Measurements from ENCODE around the gene PTHLH. TPM values are rescaled to one million over a fixed set of nuclear protein-coding genes. Genes with fewer than 3 reads are reported as not detected.

The PTHLH gene
- total and polyA plus RNA-seq, 2 donors (not counting 3 experiments of a cell fraction or from before 2014, with no cell fraction given), result 0.60 to 0.65 TPM

GRCh38 chr12:27960821-27961220 lies 11.7 kb downstream of the PTHLH start:
- H3K27ac ChIP-seq (ENCODE audit: insufficient read depth, low read depth, low read length), result no peak overlapping the region
- H3K4me2 ChIP-seq (ENCODE audit: insufficient read depth, low read length), result no peak overlapping the region
- FAIRE-seq, result no peak
- no peak overlapping the region for H3K4me3 ChIP-seq (replicated peaks in 1 of 3; ENCODE audit: insufficient read depth in 1 of 3, low read depth in 1 of 3, low read length in 3 of 3)
- intact Hi-C loops (cut with micrococcal nuclease) (no loop called here), dilution Hi-C loops (cut with MboI; ENCODE audit: extremely low pct_ligation_motif_present, low sequenced_read_pairs) (no loop called here)
- no peaks in the 10 kb centered on the region for H3K79me2 ChIP-seq (ENCODE audit: control insufficient read depth, insufficient read depth, low read length)
- CTCF ChIA-PET, result interaction anchor here (1.0 kb wide), 1 partner anchor 1037 kb away, joined by 3 read pairs; no protein-coding TSS in a partner anchor
- no peaks in the 10 kb centered on the region for H3K9me3 ChIP-seq (replicated peaks; ENCODE audit: control insufficient read depth, insufficient read depth, low read length)
- H3K4me1 ChIP-seq (ENCODE audit: control insufficient read depth, extremely low read depth, insufficient read depth, low read length), result peaks cover 8% of the 10 kb centered on the region
- no peaks in the 10 kb centered on the region for H3K27me3 ChIP-seq (ENCODE audit: control insufficient read depth in 2 of 2, insufficient read depth in 2 of 2, low read length in 2 of 2)
- no peaks in the 10 kb centered on the region for H3K36me3 ChIP-seq (ENCODE audit: control insufficient read depth in 2 of 2, extremely low read depth in 1 of 2, insufficient read depth in 2 of 2, low read length in 2 of 2)
- TF ChIP-seq GATA2 (IDR thresholded peaks at IDR 0.05; ENCODE audit: insufficient read depth, insufficient read length, low read depth, low read length) (no peak), POLR2A (IDR thresholded peaks at IDR 0.05; ENCODE audit: low read depth, low read length) (no peak), EZH2 (IDR thresholded peaks at IDR 0.05; ENCODE audit: borderline replicate concordance, low read depth, low read length, severe bottlenecking) (no peak), MYC (IDR thresholded peaks at IDR 0.05; ENCODE audit: low read depth, low read length) (no peak), POLR2AphosphoS5 (IDR thresholded peaks at IDR 0.05; ENCODE audit: insufficient read depth, low read depth, low read length) (no peak), JUN (IDR thresholded peaks at IDR 0.05; ENCODE audit: borderline replicate concordance, insufficient read depth, insufficient read length, low read depth) (no peak), MAX (IDR thresholded peaks at IDR 0.05; ENCODE audit: insufficient read depth, insufficient read length) (no peak), CTCF (IDR thresholded peaks at IDR 0.05; ENCODE audit: extremely low read depth in 1 of 2, insufficient read depth in 1 of 2, low read depth in 1 of 2, low read length in 2 of 2) (no peak), FOS (IDR thresholded peaks at IDR 0.05; ENCODE audit: borderline replicate concordance, insufficient read depth, low read length) (no peak)
- DNase-seq (ENCODE audit: low read depth, low spot score), result peak; percentile 66
- H3K9ac ChIP-seq (replicated peaks; ENCODE audit: extremely low read depth, insufficient read depth, low read length), result no peak overlapping the region
- no TSS peak for BruUV-seq (replicated peaks)
- H2AFZ ChIP-seq (ENCODE audit: low read depth, low read length), result no peak overlapping the region
- no peaks in the 10 kb centered on the region for H3K9me1 ChIP-seq (replicated peaks; ENCODE audit: control insufficient read depth, extremely low read depth, insufficient read depth, low read length)
- POLR2A ChIA-PET, result no interaction called here
- H4K20me1 ChIP-seq (replicated peaks; ENCODE audit: control insufficient read depth, extremely low read depth, insufficient read depth, low read length), result no peaks in the 10 kb centered on the region
